T-helper 2 cell treated with Interferon-gamma antibody and Interleukin-4, amounts not matched to agents 100 ng/mL and 5 ng/mL, for 36 hours (primary cell): Measurements from ENCODE around the gene INO80B. TPM values are rescaled to one million over a fixed set of nuclear protein-coding genes. Genes with fewer than 3 reads are reported as not detected.

ENCODE experiments used
- intact Hi-C: fragments of 100-400 bp; cut with micrococcal nuclease; formaldehyde crosslinking; loops from one replicate; pipeline ENCODE4 v1.15.1; 2023
- total RNA-seq: library from RNA; stranded (reverse); gene quantifications from 2 replicates; pipeline ENCODE4 v1.2.3, GENCODE V29; 2022

INO80B gene
- total RNA-seq = 29.4 and 31.7 TPM in 2 replicates

GRCh38 chr2:74454654-74455511 is at the start of gene INO80B:
Gene INO80B (plus strand): TSS chr2:74455087. CDS start chr2:74455117, 30 bp downstream.
- intact Hi-C loops = loop anchor here (1.0 to 10.0 kb wide), 11 partner anchors 10 to 1380 kb away; partner anchors contain the start of genes C2orf81, CCT7, MOB1A and MOGS

GRCh38 chr2:74406035-74406434 is 48.9 kb upstream of the INO80B start:
- intact Hi-C loops = no loop called here

GRCh38 chr2:74407682-74408081 is 47.2 kb upstream of the INO80B start:
- intact Hi-C loops = no loop called here

- intact Hi-C loops = no loop called here
These were observed 41.7 kb upstream of the INO80B start for GRCh38 chr2:74413001-74413698.

GRCh38 chr2:74414441-74414840 is 40.4 kb upstream of the INO80B start:
- intact Hi-C loops = no loop called here

GRCh38 chr2:74414881-74415761 is 39.8 kb upstream of the INO80B start:
- intact Hi-C loops = no loop called here

DNA sequence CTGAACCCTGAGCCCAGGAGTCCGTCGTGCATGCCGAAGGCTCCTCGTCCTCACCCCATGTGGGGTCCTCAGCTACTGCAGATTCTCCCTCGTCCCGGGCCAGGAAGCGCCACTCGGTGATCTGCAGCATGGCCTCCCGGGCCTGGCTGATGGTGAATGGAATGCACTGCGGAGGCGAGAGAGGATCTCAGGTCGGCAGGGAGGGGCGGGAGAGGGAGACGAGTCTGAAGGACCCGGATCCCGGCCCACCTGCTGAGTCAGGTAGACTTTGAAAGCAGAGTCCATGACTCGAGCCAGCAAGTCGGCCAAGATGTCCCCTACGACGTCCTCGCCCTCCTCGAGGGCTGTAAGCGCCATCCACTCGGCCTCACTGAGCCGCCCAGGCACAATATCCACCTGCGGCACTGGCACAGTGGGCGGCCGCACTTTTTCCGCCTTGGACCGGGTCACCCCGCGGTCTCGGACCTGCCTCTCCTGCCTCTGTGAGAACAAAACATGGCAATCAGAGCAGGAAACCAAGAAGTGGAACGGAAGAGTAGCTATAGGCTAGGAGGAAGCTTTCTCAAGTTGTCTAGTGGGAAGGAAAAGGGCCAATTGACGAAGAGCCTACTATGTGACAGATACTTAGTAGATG is 39.0 kb upstream of the INO80B start:
- intact Hi-C loops = no loop called here

- intact Hi-C loops = no loop called here
These were observed 38.1 kb upstream of the INO80B start for GRCh38 chr2:74416778-74417177.

- intact Hi-C loops = no loop called here
These were observed 37.7 kb upstream of the INO80B start for GRCh38 chr2:74417197-74417596.

GRCh38 chr2:74417763-74418162 is 37.1 kb upstream of the INO80B start:
- intact Hi-C loops = no loop called here

DNA sequence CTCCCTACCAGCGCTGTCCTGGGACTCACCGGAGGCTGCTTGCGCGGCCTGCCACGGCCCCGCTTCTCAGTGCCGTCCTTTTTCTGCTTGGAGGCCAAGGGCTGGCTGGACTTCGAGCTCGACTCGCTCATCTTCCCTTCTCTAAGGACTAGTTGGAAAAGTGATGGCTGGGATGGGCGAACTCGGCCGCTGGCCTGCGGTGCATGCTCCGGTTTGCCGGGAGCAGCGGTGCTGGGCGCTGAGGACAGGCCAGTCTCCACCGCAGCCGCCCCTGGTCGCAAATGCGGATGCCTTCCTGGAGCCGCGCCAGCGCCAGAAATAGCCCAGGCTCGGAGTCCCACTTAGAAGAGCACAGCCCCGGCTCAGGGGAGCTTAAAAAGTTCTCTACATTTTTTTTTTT is 36.6 kb upstream of the INO80B start:
- intact Hi-C loops = no loop called here

DNA sequence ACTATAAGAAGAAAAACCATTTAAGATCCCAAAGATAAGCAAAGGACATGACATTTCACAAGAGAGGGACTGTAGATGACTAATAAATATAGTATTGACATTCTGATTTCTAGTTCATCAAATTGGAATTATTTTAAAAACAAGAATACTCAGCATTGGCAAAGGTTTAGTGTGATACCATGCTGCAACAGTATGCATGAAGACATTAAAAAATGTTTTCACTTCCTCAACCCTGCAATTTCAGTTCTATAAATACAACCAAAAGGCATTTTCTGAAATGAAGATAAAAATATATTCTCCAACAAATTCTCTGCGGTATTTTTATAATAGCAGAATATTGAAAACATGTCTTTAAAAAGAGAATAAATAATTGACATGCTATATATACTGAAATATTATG is 35.5 kb upstream of the INO80B start:
- intact Hi-C loops = no loop called here

GRCh38 chr2:74420006-74420405 is 34.9 kb upstream of the INO80B start:
- intact Hi-C loops = loop anchor here (2.0 kb wide), 1 partner anchor 241 kb away; the partner anchor contains the start of gene MOB1A

- intact Hi-C loops = loop anchor here (1.0 to 2.0 kb wide), 7 partner anchors 28 to 242 kb away; partner anchors contain the start of genes AUP1, HTRA2, MOB1A and SEMA4F
These were observed 34.3 kb upstream of the INO80B start for GRCh38 chr2:74420443-74421103.

DNA sequence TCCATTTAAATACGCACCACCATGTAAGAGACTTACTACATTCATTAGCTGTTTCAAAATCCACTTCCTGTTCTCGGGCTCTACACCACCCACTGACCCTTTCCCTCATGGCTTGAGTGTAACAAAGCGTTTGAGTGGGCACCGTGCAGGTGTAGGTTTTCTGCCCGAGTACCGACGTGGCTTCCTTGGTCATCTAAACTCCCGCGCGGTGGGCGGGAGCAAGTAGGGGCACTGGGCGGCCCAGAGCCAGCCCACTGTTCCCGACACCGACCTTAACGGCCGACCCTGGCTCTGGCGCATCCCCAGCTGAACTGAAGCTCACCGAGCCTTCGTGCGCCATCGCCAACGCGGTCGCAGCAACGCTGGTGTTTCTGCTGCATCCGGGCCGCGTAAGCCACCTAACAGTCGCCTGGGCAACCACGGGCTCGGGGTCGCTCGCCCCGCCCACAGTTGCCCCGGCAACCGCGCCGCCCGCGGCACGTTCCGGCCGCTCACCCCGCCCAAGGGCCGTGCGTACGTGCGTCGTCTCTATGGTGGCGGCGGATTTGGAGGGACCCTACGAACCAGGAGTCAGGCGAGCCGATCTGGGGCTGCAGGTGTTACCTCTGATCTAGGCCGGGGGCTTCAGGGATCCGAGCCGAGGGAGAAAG is 33.5 kb upstream of the INO80B start, which contains the start of the genes C2orf81 and WDR54:
TSS of gene C2orf81 (minus strand) at position 399 of the 650 bp plus-strand sequence. CDS start at position 340, 59 bp downstream.
TSS of gene WDR54 (plus strand) at position 510 of the 650 bp plus-strand sequence. CDS start 424 bp downstream, outside the sequence.
- intact Hi-C loops = loop anchor here (1.0 to 2.0 kb wide), 7 partner anchors 29 to 243 kb away; partner anchors contain the start of genes AUP1, HTRA2, MOB1A and SEMA4F

- intact Hi-C loops = no loop called here
These were observed 31.4 kb upstream of the INO80B start for GRCh38 chr2:74423231-74424095.

- intact Hi-C loops = no loop called here
These were observed 30.5 kb upstream of the INO80B start for GRCh38 chr2:74424139-74424992.
